IPS DF 4.7 (cell line): ENCODE measurements around the gene ZNF33B.
A peak's percentile ranks its signal among the peaks of the same experiment; 100 is the strongest.
"Not testable (repeated sequence)": the region's sequence is repeated elsewhere in the genome, so short reads cannot be mapped to it uniquely, and the experiment has no call there.

Experiments
- DNase-seq: peaks from one replicate; pipeline ENCODE4 v3.0.0-alpha.2; 2013; ENCODE audit warnings: low spot score; ENCODE audit errors: extremely low read depth

The ZNF33B gene

DNA sequence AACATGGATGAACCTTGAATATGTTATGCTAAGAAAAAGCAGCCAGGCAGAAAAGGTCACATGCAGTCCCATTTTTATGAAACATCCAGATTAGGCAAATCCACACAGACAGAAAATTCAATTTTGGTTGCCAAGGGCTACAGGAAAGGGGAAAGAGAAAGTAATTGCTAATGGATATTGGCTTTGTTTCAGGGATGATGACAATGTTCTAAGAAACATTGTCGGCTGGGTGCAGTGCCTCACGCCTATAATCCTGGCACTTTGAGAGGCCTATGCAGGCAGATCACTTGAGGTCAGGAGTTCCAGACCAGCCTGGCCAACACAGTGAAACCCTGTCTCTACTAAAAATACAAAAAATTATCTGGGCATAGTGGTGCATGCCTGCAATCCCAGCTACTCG lies 23.0 kb downstream of the ZNF33B start:
- DNase-seq, result no peak

DNA sequence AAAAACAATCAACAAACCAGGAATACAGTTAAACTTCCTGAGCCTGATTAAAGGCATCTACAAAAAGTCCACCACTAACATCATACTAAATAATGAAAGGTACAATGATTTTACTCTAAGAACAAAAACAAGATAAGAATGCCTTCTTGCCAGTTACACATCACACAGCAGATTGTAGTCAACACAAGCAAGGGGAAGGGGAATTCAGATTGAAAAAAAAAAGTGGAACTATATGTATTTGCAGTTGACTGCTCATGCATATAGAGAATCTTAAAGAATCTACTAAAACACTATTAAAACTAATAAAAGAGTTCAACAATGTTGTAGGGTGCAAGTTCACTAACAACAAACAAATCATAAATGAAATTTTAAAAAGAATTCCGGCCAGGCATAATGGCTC lies 28.5 kb downstream of the ZNF33B start:
- DNase-seq, result no peak

DNA sequence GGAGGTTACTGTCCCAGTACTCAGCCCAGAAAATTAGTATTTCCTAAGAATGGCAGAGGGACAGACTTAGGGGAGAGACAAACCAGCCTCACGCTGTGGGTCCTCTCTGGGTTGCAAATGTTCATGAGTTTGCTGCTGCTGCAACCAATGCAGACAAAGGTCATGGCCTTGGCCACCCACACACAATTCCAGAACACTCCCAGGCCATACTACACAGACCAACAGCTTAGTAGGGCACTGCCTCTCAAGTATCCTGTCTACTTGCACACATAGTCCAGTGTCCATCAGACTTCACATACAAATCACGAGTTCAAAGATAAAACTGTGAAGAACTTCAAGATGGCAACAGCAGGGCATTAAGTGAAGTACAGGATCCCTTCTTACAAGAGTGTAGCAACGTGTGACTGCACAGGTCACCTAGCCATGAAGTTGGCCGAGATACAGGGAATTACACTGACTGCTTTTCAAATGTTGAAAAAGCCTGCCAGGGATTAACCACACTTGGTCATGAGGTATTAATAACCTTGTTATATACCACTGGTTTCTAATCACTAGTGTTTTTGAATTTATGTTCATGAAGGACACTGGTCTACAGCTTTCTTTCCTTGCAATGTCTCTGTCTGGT lies 40.0 kb downstream of the ZNF33B start:
- DNase-seq, result no peak

GRCh38 chr10:42596196-42596595 lies 42.2 kb downstream of the ZNF33B start:
- no peak for DNase-seq

GRCh38 chr10:42594246-42594650 lies 44.1 kb downstream of the ZNF33B start:
- DNase-seq, result no peak

DNA sequence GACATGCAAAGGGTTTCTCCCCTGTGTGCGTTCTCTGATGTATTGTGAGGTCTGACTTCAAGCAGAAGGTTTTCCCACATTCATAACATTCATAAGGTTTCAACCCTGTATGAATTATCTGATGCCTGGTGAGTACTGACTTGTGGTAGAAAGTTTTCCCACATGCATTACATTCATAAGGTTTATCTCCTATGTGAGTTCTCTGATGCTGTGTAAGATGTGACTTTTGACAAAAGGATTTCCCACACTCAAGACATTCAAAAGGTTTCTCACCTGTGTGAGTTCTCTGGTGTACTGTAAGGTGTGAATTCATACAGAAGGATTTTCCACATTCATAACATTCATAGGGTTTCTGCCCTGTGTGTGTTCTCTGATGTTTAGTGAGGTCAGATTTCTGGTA lies 45.1 kb downstream of the ZNF33B start:
- DNase-seq, result no peak

DNA sequence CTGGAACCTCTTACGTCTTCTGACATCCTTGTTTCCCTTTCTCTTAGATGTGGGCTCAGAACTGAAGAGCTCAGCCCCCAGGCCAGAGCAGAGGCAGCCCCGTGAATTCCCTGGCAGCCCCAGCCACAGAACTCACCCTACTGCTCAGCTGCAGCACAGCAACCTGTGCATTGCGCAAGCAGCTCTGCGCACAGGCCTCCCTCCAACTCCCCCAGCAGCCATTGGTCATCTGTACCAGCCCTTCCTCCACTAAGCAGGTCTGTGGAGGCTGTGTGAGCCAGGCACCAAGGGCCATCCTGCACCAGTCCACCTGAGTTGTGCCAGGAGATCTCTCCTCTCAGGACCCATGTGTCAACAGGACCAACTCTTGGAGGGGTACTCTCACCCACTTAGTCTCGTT lies 54.5 kb downstream of the ZNF33B start:
- DNase-seq, result no peak

DNA sequence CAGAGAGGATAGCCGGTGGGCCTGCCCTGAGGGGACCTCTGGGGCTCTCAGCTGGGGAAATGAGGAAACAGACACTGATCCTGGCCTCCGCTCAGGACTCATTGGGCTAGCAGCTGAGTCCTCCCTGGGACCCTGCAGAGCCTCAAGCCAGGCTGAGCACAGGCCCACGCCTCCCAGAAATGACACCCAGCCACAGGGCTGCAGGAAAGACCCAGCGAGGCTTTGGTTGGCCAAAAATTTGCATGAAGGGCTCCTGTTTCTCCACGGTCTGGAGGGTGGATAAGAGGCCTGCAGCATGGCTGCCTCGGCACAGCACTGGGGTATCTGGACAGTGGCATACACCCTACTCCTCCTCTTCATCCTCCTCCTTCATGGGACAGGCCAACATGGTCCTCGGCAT lies 60.4 kb downstream of the ZNF33B start:
- DNase-seq, result no peak

- DNase-seq, result no peak
Measured at GRCh38 chr10:42576338-42576737, 62.0 kb downstream of the ZNF33B start.

DNA sequence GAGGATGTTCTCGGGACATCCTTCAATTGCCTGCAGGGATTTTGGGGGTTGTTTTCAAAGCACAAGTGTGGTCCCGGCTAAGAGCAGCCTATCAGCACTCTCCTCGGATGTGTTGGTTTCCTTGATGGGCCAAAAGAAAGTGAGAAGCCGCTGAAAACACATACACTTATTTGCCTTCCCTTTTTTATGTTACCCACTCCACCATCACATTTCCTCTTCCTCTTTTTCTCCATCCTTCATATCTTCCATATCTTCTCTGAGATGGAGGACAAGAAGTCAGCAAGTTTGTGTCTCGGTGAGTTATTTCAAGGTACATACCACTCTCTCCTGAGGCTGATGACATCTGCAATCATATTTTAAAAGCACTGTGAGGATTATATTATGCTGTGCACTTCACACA lies 64.0 kb downstream of the ZNF33B start:
- DNase-seq, result no peak

DNA sequence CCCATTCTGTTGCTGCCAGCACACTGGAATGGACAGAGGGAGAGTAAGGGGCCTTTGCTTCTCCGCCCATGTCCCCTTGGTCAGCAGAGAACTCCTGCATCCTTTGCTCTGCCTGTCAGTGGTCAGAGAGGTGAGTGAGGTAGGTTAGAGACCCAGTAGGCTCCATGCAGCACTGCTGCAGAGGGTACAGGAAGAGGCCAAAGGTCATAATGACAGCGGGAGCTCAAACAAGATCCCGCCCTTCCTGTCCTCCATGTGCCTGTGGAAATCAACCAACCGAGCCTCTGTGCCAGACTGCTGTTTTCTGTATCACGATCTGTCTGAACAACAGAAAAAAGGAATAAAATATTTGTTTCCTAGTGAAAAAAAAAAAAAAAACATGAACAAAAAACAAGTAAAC lies 81.4 kb downstream of the ZNF33B start:
- no peak for DNase-seq

DNA sequence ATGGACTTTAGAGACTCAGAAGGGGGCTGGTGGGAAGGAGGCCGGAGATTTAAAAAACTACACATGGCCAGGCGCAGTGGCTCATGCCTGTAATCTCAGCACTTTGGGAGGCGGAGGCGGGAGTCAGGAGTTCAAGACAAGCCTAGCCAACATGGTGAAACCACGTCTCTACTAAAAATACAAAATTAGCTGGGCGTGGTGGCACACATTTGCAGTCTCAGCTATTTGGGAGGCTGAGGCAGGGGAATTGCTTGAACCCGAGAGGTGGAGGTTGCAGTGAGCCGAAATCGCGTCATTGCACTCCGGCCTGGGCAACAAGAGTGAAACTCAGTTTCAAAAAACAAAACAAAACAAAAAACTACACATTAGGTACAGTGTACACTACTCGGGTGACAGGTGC lies 84.8 kb downstream of the ZNF33B start:
- not testable (repeated sequence) for DNase-seq

- DNase-seq, result no peak
Measured at GRCh38 chr10:42553064-42553407, 85.3 kb downstream of the ZNF33B start.

GRCh38 chr10:42552188-42553063 lies 85.9 kb downstream of the ZNF33B start:
- peak; percentile 91 for DNase-seq

GRCh38 chr10:42551582-42552187 lies 86.7 kb downstream of the ZNF33B start:
- DNase-seq, result no peak

GRCh38 chr10:42549851-42550250 lies 88.5 kb downstream of the ZNF33B start:
- no peak for DNase-seq

- DNase-seq, result no peak
Measured at GRCh38 chr10:42548254-42548653, 90.1 kb downstream of the ZNF33B start.

DNA sequence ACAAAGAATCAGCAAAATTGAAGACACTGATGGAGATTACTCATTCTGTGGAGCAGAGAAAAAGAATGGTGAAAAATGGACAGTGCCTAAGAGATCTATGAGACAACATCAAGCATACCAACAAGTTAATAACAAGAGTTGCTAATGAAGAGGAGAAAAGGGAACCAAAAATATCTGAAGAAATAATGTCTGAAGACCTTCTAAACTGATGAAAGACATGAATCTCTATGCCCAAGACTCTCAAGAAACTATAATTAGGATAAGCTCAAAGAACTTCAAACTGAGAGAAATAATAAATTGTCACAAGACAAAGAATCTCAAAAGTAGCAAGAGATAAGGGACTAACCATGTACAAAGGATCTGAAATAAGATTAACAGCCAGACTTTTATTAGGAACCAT lies 93.4 kb downstream of the ZNF33B start:
- no peak for DNase-seq

GRCh38 chr10:42543840-42544372 lies 94.5 kb downstream of the ZNF33B start:
- no peak for DNase-seq
